Lower leg skin (tissue), 4 donors: ENCODE data around the gene HAS3. TPM values are rescaled to one million over a fixed set of nuclear protein-coding genes. Genes with fewer than 3 reads are reported as not detected.

Experiments
- DNase-seq, 2 donors: peaks; one replicate each; pipeline ENCODE4 v3.0.0-alpha.2; 2019; ENCODE audit warnings: low spot score in 2 of 2
- H3K4me3 ChIP-seq: fragments of 200-600 bp; sonication (generic); 2 replicates; pipeline ENCODE4 v1.5.1; 2017; ENCODE audit warnings: mild to moderate bottlenecking, low read depth; ENCODE audit not compliant: poor library complexity, severe bottlenecking
- POLR2A ChIP-seq, 2 donors: fragments of 450-650 bp; IDR thresholded peaks; one replicate each; pipeline ENCODE4 v1.6.1; 2016 to 2017; ENCODE audit warnings: antibody characterized with exemption in 2 of 2, mild to moderate bottlenecking in 1 of 2, moderate library complexity in 1 of 2
- WGBS, 2 donors: methylation state at CpG; one replicate each; pipeline ENCODE4 v1.1.5; 2018; 5-methylcytosine and 5-hydroxymethylcytosine counted together
- intact Hi-C: fragments of 100-400 bp; cut with DNase I; formaldehyde crosslinking; loops from one replicate; pipeline ENCODE4 v1.15.0; 2023; ENCODE audit warnings: low total_unique reads
- total RNA-seq, 4 donors: library from RNA; depleted of rRNA; stranded (reverse); fragments of >200 nt; gene quantifications; one replicate each; pipeline ENCODE4 v1.1.0, GENCODE V29; 2016
- TF ChIP-seq, protein P1 (sequence below), 3 donors: fragments of 450-650 bp; IDR thresholded peaks; one replicate each; pipeline ENCODE4 v1.5.1; 2016; ENCODE audit warnings: antibody characterized with exemption in 3 of 3, mild to moderate bottlenecking in 3 of 3, moderate library complexity in 2 of 3

Gene HAS3
- total RNA-seq, 4 donors from 2014 or later: 3.5 to 7.5 (median 4.8) TPM

DNA sequence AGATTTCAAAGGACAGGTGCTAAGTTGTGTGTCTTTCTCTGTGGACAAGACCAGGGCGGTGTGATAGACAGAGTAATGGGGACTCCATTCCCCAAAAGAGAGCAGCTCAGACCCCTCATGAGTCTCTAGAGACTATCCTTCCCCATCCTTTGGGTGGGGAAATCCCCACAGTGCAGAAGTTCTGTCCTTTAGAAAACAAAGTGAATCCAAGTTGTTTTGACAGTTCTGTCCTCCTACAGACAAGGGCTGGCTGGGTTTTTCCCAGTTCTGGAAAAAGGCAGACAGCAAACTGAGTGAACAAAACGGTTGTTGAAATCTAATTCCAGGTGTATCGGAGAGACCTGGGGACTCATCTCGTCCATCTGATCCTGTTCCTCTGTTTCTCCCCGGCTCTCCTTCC is 11.0 kb upstream of the HAS3 start:
- TF ChIP-seq, protein P1, sequence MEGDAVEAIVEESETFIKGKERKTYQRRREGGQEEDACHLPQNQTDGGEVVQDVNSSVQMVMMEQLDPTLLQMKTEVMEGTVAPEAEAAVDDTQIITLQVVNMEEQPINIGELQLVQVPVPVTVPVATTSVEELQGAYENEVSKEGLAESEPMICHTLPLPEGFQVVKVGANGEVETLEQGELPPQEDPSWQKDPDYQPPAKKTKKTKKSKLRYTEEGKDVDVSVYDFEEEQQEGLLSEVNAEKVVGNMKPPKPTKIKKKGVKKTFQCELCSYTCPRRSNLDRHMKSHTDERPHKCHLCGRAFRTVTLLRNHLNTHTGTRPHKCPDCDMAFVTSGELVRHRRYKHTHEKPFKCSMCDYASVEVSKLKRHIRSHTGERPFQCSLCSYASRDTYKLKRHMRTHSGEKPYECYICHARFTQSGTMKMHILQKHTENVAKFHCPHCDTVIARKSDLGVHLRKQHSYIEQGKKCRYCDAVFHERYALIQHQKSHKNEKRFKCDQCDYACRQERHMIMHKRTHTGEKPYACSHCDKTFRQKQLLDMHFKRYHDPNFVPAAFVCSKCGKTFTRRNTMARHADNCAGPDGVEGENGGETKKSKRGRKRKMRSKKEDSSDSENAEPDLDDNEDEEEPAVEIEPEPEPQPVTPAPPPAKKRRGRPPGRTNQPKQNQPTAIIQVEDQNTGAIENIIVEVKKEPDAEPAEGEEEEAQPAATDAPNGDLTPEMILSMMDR (IDR thresholded peaks at IDR 0.05): no peak
- no peak for TF ChIP-seq POLR2A (IDR thresholded peaks at IDR 0.05)
- WGBS, 2 donors: 75 to 76% methylated on average over 5 of the region's 5 CpGs
- intact Hi-C loops: no loop called here
- no peak overlapping the region for H3K4me3 ChIP-seq
- no peak for DNase-seq

- TF ChIP-seq, protein P1 (IDR thresholded peaks at IDR 0.05): no peak
- no peak for TF ChIP-seq POLR2A (IDR thresholded peaks at IDR 0.05)
- no peak for DNase-seq
- intact Hi-C loops: no loop called here
- WGBS, 2 donors: 68 to 79% methylated on average over 6 of the region's 6 CpGs
- H3K4me3 ChIP-seq: no peak overlapping the region
Measured at GRCh38 chr16:69095193-69095592, 10.3 kb upstream of the HAS3 start.

- 52 to 64% methylated on average over 11 of the region's 11 CpGs for WGBS, 2 donors
- no peak for DNase-seq
- no peak overlapping the region for H3K4me3 ChIP-seq
Measured at GRCh38 chr16:69100071-69100691, 5.3 kb upstream of the HAS3 start.

GRCh38 chr16:69106491-69107315 is 1.2 kb downstream of the HAS3 start:
- DNase-seq: no peak
- H3K4me3 ChIP-seq: peak overlapping the region; percentile 0
- 0 to 2% methylated on average over 15 to 32 of the region's 55 CpGs for WGBS, 2 donors
- TF ChIP-seq POLR2A (IDR thresholded peaks at IDR 0.05): no peak
- TF ChIP-seq, protein P1 (IDR thresholded peaks at IDR 0.05): no peak
- intact Hi-C loops: no loop called here

More at GRCh38 chr16:69100071-69100691, 5.3 kb upstream of the HAS3 start:
- TF ChIP-seq POLR2A (IDR thresholded peaks at IDR 0.05): no peak
- TF ChIP-seq, protein P1 (IDR thresholded peaks at IDR 0.05): no peak
- intact Hi-C loops: no loop called here

- intact Hi-C loops: no loop called here
- WGBS, 2 donors: 4 to 5% methylated on average over 20 of the region's 52 CpGs
- DNase-seq: no peak
Measured at GRCh38 chr16:69107316-69107962, 2.0 kb downstream of the HAS3 start.

More at GRCh38 chr16:69107316-69107962, 2.0 kb downstream of the HAS3 start:
- TF ChIP-seq, protein P1 (IDR thresholded peaks at IDR 0.05): no peak
- no peak for TF ChIP-seq POLR2A (IDR thresholded peaks at IDR 0.05)
- H3K4me3 ChIP-seq: peak overlapping the region; percentile 3
